H9 (cell line): ENCODE results near the gene PRDM4. TPM values are rescaled to one million over a fixed set of nuclear protein-coding genes. Genes with fewer than 3 reads are reported as not detected.
A peak's percentile ranks its signal among the peaks of the same experiment; 100 is the strongest.

Experiments used
- DNase-seq: peaks from one replicate; pipeline ENCODE4 v3.0.0-alpha.2; 2017
- H2AFZ ChIP-seq: one replicate; pipeline ENCODE4 v1.6.1; 2013; ENCODE audit warnings: mild to moderate bottlenecking, low read length, control low read depth, moderate library complexity
- H2AK5ac ChIP-seq: 2 replicates; pipeline ENCODE4 v1.6.1; 2013; ENCODE audit warnings: low read length, control low read depth, mixed read lengths; ENCODE audit not compliant: insufficient read length
- H2BK120ac ChIP-seq: one replicate; pipeline ENCODE4 v1.6.1; 2013; ENCODE audit warnings: low read depth, mild to moderate bottlenecking, low read length, control low read depth, inconsistent platforms; ENCODE audit not compliant: poor library complexity, severe bottlenecking
- H2BK12ac ChIP-seq: 2 replicates; pipeline ENCODE4 v1.6.1; 2013; ENCODE audit warnings: low read length, control low read depth, mixed read lengths, low read depth; ENCODE audit not compliant: insufficient read length
- H2BK15ac ChIP-seq: 2 replicates; pipeline ENCODE4 v1.6.1; 2013; ENCODE audit warnings: low read depth, low read length, control low read depth
- H2BK20ac ChIP-seq: one replicate; pipeline ENCODE4 v1.6.1; 2013; ENCODE audit warnings: low read depth, mild to moderate bottlenecking, low read length, control low read depth, inconsistent platforms; ENCODE audit not compliant: poor library complexity, severe bottlenecking
- H2BK5ac ChIP-seq: 2 replicates; pipeline ENCODE4 v1.6.1; 2013; ENCODE audit warnings: low read length, control low read depth, mixed read lengths; ENCODE audit not compliant: insufficient read length
- H3K14ac ChIP-seq: 2 replicates; pipeline ENCODE4 v1.6.1; 2013; ENCODE audit warnings: low read length, control low read depth; ENCODE audit not compliant: insufficient read depth
- H3K18ac ChIP-seq: 2 replicates; pipeline ENCODE4 v1.6.1; 2013; ENCODE audit warnings: low read depth, mild to moderate bottlenecking, mixed read lengths, low read length, control low read depth; ENCODE audit not compliant: insufficient read length
- H3K23ac ChIP-seq: 2 replicates; pipeline ENCODE4 v1.6.1; 2013; ENCODE audit warnings: low read length, control low read depth, mixed read lengths, low read depth; ENCODE audit not compliant: insufficient read length
- H3K23me2 ChIP-seq: 2 replicates; pipeline ENCODE4 v1.6.1; 2013; ENCODE audit warnings: low read depth, mild to moderate bottlenecking, mixed read lengths, low read length, control low read depth; ENCODE audit not compliant: insufficient read length, poor library complexity, severe bottlenecking
- H3K27ac ChIP-seq: 2 replicates; pipeline ENCODE4 v1.5.1; 2013; ENCODE audit warnings: low read length, control low read depth, mixed read lengths, low read depth; ENCODE audit not compliant: insufficient read length
- H3K27me3 ChIP-seq: 2 replicates; pipeline ENCODE4 v1.6.1; 2013; ENCODE audit warnings: low read length, control low read depth, inconsistent platforms; ENCODE audit not compliant: insufficient read depth
- H3K4ac ChIP-seq: 2 replicates; pipeline ENCODE4 v1.6.1; 2013; ENCODE audit warnings: low read depth, mild to moderate bottlenecking, control low read depth, inconsistent platforms, low read length, moderate library complexity
- H3K4me1 ChIP-seq: 2 replicates; pipeline ENCODE4 v1.6.1; 2013; ENCODE audit warnings: low read length, control low read depth, inconsistent platforms; ENCODE audit not compliant: insufficient read depth
- H3K4me2 ChIP-seq: 2 replicates; pipeline ENCODE4 v1.6.1; 2013; ENCODE audit warnings: low read length, control low read depth, mixed read lengths; ENCODE audit not compliant: insufficient read length, insufficient read depth
- H3K56ac ChIP-seq: 2 replicates; pipeline ENCODE4 v1.6.1; 2013; ENCODE audit warnings: low read depth, mild to moderate bottlenecking, mixed read lengths, low read length, control low read depth; ENCODE audit not compliant: insufficient read length
- H3K79me1 ChIP-seq: 2 replicates; pipeline ENCODE4 v1.6.1; 2013; ENCODE audit warnings: low read depth, mild to moderate bottlenecking, moderate library complexity, low read length, control low read depth, inconsistent platforms; ENCODE audit not compliant: insufficient read depth, poor library complexity, severe bottlenecking
- H3K79me2 ChIP-seq: 2 replicates; pipeline ENCODE4 v1.6.1; 2013; ENCODE audit warnings: low read length, control low read depth, inconsistent platforms; ENCODE audit not compliant: insufficient read depth
- H3K9ac ChIP-seq: 2 replicates; pipeline ENCODE4 v1.6.1; 2013; ENCODE audit warnings: low read length, control low read depth, mixed read lengths; ENCODE audit not compliant: insufficient read length; ENCODE audit errors: extremely low read depth
- H3K9me3 ChIP-seq: one replicate; pipeline ENCODE4 v1.6.1; 2013; ENCODE audit warnings: low read depth, low read length, inconsistent platforms; ENCODE audit not compliant: control insufficient read depth
- H3T11ph ChIP-seq: one replicate; pipeline ENCODE4 v1.6.1; 2013; ENCODE audit warnings: mild to moderate bottlenecking, low read length, control low read depth, inconsistent platforms
- H4K20me1 ChIP-seq: one replicate; pipeline ENCODE4 v1.6.1; 2013; ENCODE audit not compliant: control insufficient read depth, insufficient read length, insufficient read depth
- H4K5ac ChIP-seq: 2 replicates; pipeline ENCODE4 v1.6.1; 2013; ENCODE audit warnings: low read depth, mild to moderate bottlenecking, mixed read lengths, low read length, control low read depth; ENCODE audit not compliant: insufficient read length
- H4K8ac ChIP-seq: replicated peaks from 2 replicates; pipeline ENCODE4 v1.6.1; 2013; ENCODE audit warnings: low read length, control low read depth, mixed read lengths, low read depth; ENCODE audit not compliant: insufficient read length
- H4K91ac ChIP-seq: 2 replicates; pipeline ENCODE4 v1.6.1; 2013; ENCODE audit warnings: low read depth, mild to moderate bottlenecking, moderate library complexity, mixed read lengths, low read length, control low read depth; ENCODE audit not compliant: insufficient read length
- H3K27ac Mint-ChIP-seq, 3 experiments: 2 replicates in 2 of 3; 3 replicates in 1 of 3; pipeline ENCODE4 v1.8.0; 2020 to 2021; ENCODE audit warnings: mixed read lengths in 3 of 3, mild to moderate bottlenecking in 1 of 3, moderate library complexity in 1 of 3
- H3K27me3 Mint-ChIP-seq: 2 replicates; pipeline ENCODE4 v1.8.0; 2021; ENCODE audit warnings: low read depth, mild to moderate bottlenecking, moderate library complexity, mixed read lengths
- H3K36me3 Mint-ChIP-seq, 3 experiments: 2 replicates in 2 of 3; 3 replicates in 1 of 3; pipeline ENCODE4 v1.8.0; 2020 to 2021; ENCODE audit warnings: low read depth in 3 of 3, mixed read lengths in 3 of 3; ENCODE audit not compliant: insufficient read depth in 1 of 3
- H3K4me1 Mint-ChIP-seq, 2 experiments: 2 replicates each; pipeline ENCODE4 v1.8.0; 2020; ENCODE audit warnings: mixed read lengths in 2 of 2
- H3K4me3 Mint-ChIP-seq, 2 experiments: 2 replicates in 1 of 2; 3 replicates in 1 of 2; pipeline ENCODE4 v1.8.0; 2020 to 2021; ENCODE audit warnings: mild to moderate bottlenecking in 2 of 2, mixed read lengths in 2 of 2, moderate library complexity in 1 of 2
- H3K9me3 Mint-ChIP-seq, 2 experiments: 2 replicates in 1 of 2; 3 replicates in 1 of 2; pipeline ENCODE4 v1.8.0; 2020; ENCODE audit warnings: mild to moderate bottlenecking in 2 of 2, mixed read lengths in 2 of 2, moderate library complexity in 1 of 2
- WGBS: extraction: QIAGEN DNeasy Blood & Tissue Kit; methylation state at CpG from one replicate; pipeline ENCODE4 v1.1.7; 2013; ENCODE audit warnings: missing lambda C conversion rate, low lambda C conversion rate, mixed read lengths; ENCODE audit not compliant: insufficient read length; ENCODE audit errors: extremely low coverage; 5-methylcytosine and 5-hydroxymethylcytosine counted together
- total RNA-seq: library from RNA; stranded (reverse); gene quantifications from 2 replicates; pipeline ENCODE4 v1.2.1, GENCODE V29; 2021
- TF ChIP-seq, protein P1 (sequence below): fragments of 200-600 bp; sonication (generic); conservative IDR thresholded peaks from 3 replicates; pipeline ENCODE4 v1.8.0; 2021; ENCODE audit warnings: antibody characterized with exemption, mild to moderate bottlenecking

The PRDM4 gene
- total RNA-seq, 1 experiment from 2014 or later = 24.4 TPM

- no peak overlapping the region for H3K9ac ChIP-seq
- H2BK20ac ChIP-seq = no peak overlapping the region
- H3K23me2 ChIP-seq = peaks cover 8% of the 10 kb centered on the region
- no peak overlapping the region for H2BK5ac ChIP-seq
- H4K20me1 ChIP-seq = no peaks in the 10 kb centered on the region
- H3K4ac ChIP-seq = no peak overlapping the region
- no peak overlapping the region for H3K14ac ChIP-seq
- H3K4me1 ChIP-seq = no peaks in the 10 kb centered on the region
- peaks cover 5% of the 10 kb centered on the region for H3K27me3 Mint-ChIP-seq
- H3K27ac ChIP-seq = peak overlapping the region; percentile 78
- TF ChIP-seq, protein P1, sequence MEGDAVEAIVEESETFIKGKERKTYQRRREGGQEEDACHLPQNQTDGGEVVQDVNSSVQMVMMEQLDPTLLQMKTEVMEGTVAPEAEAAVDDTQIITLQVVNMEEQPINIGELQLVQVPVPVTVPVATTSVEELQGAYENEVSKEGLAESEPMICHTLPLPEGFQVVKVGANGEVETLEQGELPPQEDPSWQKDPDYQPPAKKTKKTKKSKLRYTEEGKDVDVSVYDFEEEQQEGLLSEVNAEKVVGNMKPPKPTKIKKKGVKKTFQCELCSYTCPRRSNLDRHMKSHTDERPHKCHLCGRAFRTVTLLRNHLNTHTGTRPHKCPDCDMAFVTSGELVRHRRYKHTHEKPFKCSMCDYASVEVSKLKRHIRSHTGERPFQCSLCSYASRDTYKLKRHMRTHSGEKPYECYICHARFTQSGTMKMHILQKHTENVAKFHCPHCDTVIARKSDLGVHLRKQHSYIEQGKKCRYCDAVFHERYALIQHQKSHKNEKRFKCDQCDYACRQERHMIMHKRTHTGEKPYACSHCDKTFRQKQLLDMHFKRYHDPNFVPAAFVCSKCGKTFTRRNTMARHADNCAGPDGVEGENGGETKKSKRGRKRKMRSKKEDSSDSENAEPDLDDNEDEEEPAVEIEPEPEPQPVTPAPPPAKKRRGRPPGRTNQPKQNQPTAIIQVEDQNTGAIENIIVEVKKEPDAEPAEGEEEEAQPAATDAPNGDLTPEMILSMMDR = no peak
- no peak overlapping the region for H4K8ac ChIP-seq
- H3K23ac ChIP-seq = no peak overlapping the region
- H2BK120ac ChIP-seq = no peak overlapping the region
- peaks cover 13 to 14% of the 10 kb centered on the region in 2 experiments for H3K4me1 Mint-ChIP-seq
- no peaks in the 10 kb centered on the region for H3K9me3 ChIP-seq
- H3K4me3 Mint-ChIP-seq = peak overlapping the region; percentile 97 to 99; a peak in 4 of 5 replicates
- no peak for DNase-seq
- H3K4me2 ChIP-seq = peak overlapping the region; percentile 100
- H4K91ac ChIP-seq = no peak overlapping the region
- H3K36me3 Mint-ChIP-seq = peaks cover 7 to 18% (median 14%) of the 10 kb centered on the region in 3 experiments; a peak in 6 of 7 replicates
- no peak overlapping the region for H2BK12ac ChIP-seq
- no peak overlapping the region for H3K56ac ChIP-seq
- H4K5ac ChIP-seq = no peak overlapping the region
- WGBS = no CpG with 5 or more reads among the region's 3 CpGs
- peaks cover 8% of the 10 kb centered on the region; the same call in 1 of the 2 replicates for H3K79me2 ChIP-seq
- no peak overlapping the region for H2BK15ac ChIP-seq
- no peak overlapping the region for H3K18ac ChIP-seq
- H2AK5ac ChIP-seq = no peak overlapping the region
- no peak overlapping the region for H2AFZ ChIP-seq
- peak overlapping the region in 1 of 3 experiments; percentile 77; a peak in 2 of 7 replicates for H3K27ac Mint-ChIP-seq
- H3K27me3 ChIP-seq = no peaks in the 10 kb centered on the region
- H3K79me1 ChIP-seq = no peaks in the 10 kb centered on the region
- peaks cover 0 to 4% of the 10 kb centered on the region in 2 experiments; a peak in 3 of 5 replicates for H3K9me3 Mint-ChIP-seq
- no peak overlapping the region for H3T11ph ChIP-seq
Measured at GRCh38 chr12:107684029-107684795, 76.7 kb downstream of the PRDM4 start.

Other genes starting within 250 kb of the PRDM4 start
- gene PWP1, start 75.3 kb downstream of the PRDM4 start, total RNA-seq = 49.7 and 53.3 TPM in 2 replicates
- not detected in 2 replicates for gene ASCL4, start 13.6 kb upstream of the PRDM4 start, total RNA-seq